ENCODE results near the gene CFAP61. TPM values are rescaled to one million over a fixed set of nuclear protein-coding genes. Genes with fewer than 3 reads are reported as not detected.

CFAP61 gene
- total RNA-seq, 1 donor from 2014 or later = not detected

DNA sequence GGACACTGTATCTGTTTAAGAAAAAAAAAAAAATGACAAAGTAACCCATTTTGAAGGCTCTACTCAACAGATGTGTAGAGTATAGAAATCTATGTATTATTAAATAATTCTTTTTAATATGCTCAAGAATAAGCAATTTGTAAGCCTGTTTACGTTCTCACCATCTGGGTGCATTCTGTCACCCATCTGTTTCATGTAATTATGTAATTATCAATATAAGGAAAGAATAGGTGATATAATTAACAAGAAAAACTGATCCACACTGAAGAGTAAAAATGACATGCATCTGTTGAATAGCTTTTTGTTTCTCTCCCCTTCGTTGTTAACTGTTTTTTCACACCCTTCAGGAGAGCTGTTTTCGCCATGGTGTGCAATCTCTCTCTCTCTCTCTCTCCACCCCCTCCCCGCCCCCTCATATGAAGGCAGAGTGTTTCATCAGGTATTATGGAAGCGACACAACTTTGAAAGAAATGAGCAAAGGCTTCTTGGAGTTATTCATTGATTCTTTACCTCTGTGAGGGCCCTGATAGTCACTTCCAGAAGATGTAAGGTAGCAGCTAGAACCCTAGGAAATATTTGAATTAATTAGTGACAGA is 161.3 kb downstream of the CFAP61 start:
- H2AFZ ChIP-seq (ENCODE audit: low read depth, low read length) = no peak overlapping the region
- peaks cover 7% of the 10 kb centered on the region for H3K4me1 Mint-ChIP-seq (ENCODE audit: low read depth, unreplicated experiment)
- H3K27me3 Mint-ChIP-seq (ENCODE audit: low read depth, unreplicated experiment) = no peaks in the 10 kb centered on the region
- DNase-seq (ENCODE audit: low read depth) = no peak
- no peak for TF ChIP-seq EZH2 (IDR thresholded peaks at IDR 0.05; ENCODE audit: insufficient read depth, low read length)
- TF ChIP-seq, protein P1, sequence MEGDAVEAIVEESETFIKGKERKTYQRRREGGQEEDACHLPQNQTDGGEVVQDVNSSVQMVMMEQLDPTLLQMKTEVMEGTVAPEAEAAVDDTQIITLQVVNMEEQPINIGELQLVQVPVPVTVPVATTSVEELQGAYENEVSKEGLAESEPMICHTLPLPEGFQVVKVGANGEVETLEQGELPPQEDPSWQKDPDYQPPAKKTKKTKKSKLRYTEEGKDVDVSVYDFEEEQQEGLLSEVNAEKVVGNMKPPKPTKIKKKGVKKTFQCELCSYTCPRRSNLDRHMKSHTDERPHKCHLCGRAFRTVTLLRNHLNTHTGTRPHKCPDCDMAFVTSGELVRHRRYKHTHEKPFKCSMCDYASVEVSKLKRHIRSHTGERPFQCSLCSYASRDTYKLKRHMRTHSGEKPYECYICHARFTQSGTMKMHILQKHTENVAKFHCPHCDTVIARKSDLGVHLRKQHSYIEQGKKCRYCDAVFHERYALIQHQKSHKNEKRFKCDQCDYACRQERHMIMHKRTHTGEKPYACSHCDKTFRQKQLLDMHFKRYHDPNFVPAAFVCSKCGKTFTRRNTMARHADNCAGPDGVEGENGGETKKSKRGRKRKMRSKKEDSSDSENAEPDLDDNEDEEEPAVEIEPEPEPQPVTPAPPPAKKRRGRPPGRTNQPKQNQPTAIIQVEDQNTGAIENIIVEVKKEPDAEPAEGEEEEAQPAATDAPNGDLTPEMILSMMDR (IDR thresholded peaks at IDR 0.05; ENCODE audit: insufficient read depth, low read depth, low read length) = no peak
- H3K27ac ChIP-seq (ENCODE audit: low read depth, low read length) = no peak overlapping the region
- no peaks in the 10 kb centered on the region for H3K36me3 ChIP-seq (ENCODE audit: insufficient read depth, low read length)
- H3K4me2 ChIP-seq (ENCODE audit: low read length) = no peak overlapping the region
- H3K4me3 ChIP-seq (ENCODE audit: insufficient read depth, low read depth, low read length) = no peak overlapping the region
- H4K20me1 ChIP-seq (ENCODE audit: insufficient read depth, low read length) = no peaks in the 10 kb centered on the region
- H3K9ac ChIP-seq (ENCODE audit: low read length) = no peak overlapping the region
- no peaks in the 10 kb centered on the region for H3K36me3 Mint-ChIP-seq (ENCODE audit: low read depth, unreplicated experiment)
- no peaks in the 10 kb centered on the region for H3K27me3 ChIP-seq (ENCODE audit: insufficient read depth, low read length)
- peaks cover 4% of the 10 kb centered on the region for H3K9me3 Mint-ChIP-seq (ENCODE audit: unreplicated experiment)
- H3K9me3 ChIP-seq (ENCODE audit: insufficient read depth, low read depth, low read length) = no peaks in the 10 kb centered on the region
- no peaks in the 10 kb centered on the region for H3K4me1 ChIP-seq (ENCODE audit: insufficient read depth, low read length)
- H3K79me2 ChIP-seq (ENCODE audit: insufficient read depth, low read length) = no peaks in the 10 kb centered on the region
- no peak for FAIRE-seq
- no peak overlapping the region for H3K27ac Mint-ChIP-seq (ENCODE audit: unreplicated experiment)
- no peak overlapping the region for H3K4me3 Mint-ChIP-seq (ENCODE audit: unreplicated experiment)

DNA sequence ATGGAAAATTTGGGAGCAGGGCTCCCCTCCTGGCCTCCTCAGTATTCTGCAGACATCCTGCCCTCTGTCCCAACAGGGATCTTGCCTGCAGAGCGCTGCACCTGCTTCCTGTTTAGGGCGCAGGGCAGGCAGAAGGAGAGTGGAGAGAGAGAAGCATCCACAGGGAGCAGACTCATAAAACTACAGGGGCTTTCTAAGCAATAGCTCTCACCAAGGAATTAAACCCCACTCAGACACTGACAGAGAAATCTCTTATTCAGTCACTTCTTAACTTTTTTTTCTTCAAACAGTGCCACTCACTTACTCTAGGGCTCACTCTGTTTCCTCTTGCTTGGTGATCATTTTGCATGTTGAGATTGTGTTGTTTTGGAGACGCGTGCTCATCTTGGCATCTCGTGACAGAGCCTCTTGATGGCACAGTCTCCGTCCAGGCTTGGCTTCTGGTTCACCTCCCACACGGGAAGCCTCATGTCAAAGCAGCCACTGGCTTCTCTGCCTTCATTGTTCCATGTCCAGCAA is 162.5 kb downstream of the CFAP61 start:
- Histone ChIP-seq H4K20me1 (ENCODE audit: insufficient read depth, low read length) (no peaks in the 10 kb centered on the region), H3K79me2 (ENCODE audit: insufficient read depth, low read length) (no peaks in the 10 kb centered on the region), H3K27me3 (ENCODE audit: insufficient read depth, low read length) (no peaks in the 10 kb centered on the region), H3K36me3 (ENCODE audit: insufficient read depth, low read length) (no peaks in the 10 kb centered on the region), H3K9me3 (ENCODE audit: insufficient read depth, low read depth, low read length) (no peaks in the 10 kb centered on the region), H3K4me3 (ENCODE audit: insufficient read depth, low read depth, low read length) (no peak overlapping the region), H3K27ac (ENCODE audit: low read depth, low read length) (no peak overlapping the region), H2AFZ (ENCODE audit: low read depth, low read length) (no peak overlapping the region), H3K9ac (ENCODE audit: low read length) (no peak overlapping the region), H3K4me2 (ENCODE audit: low read length) (no peak overlapping the region), H3K4me1 (ENCODE audit: insufficient read depth, low read length) (no peaks in the 10 kb centered on the region)
- H3K36me3 Mint-ChIP-seq (ENCODE audit: low read depth, unreplicated experiment) = no peaks in the 10 kb centered on the region
- TF ChIP-seq, protein P1 (IDR thresholded peaks at IDR 0.05; ENCODE audit: insufficient read depth, low read depth, low read length) = no peak
- TF ChIP-seq EZH2 (IDR thresholded peaks at IDR 0.05; ENCODE audit: insufficient read depth, low read length) = no peak
- H3K27ac Mint-ChIP-seq (ENCODE audit: unreplicated experiment) = no peak overlapping the region
- no peak for DNase-seq (ENCODE audit: low read depth)
- no peaks in the 10 kb centered on the region for H3K27me3 Mint-ChIP-seq (ENCODE audit: low read depth, unreplicated experiment)
- H3K9me3 Mint-ChIP-seq (ENCODE audit: unreplicated experiment) = peaks cover 7% of the 10 kb centered on the region
- H3K4me3 Mint-ChIP-seq (ENCODE audit: unreplicated experiment) = no peak overlapping the region
- no peak for FAIRE-seq
- peaks cover 7% of the 10 kb centered on the region for H3K4me1 Mint-ChIP-seq (ENCODE audit: low read depth, unreplicated experiment)

All from astrocyte (in vitro differentiated cells and primary cell).